ENCODE results near the gene RAF1.

DNA sequence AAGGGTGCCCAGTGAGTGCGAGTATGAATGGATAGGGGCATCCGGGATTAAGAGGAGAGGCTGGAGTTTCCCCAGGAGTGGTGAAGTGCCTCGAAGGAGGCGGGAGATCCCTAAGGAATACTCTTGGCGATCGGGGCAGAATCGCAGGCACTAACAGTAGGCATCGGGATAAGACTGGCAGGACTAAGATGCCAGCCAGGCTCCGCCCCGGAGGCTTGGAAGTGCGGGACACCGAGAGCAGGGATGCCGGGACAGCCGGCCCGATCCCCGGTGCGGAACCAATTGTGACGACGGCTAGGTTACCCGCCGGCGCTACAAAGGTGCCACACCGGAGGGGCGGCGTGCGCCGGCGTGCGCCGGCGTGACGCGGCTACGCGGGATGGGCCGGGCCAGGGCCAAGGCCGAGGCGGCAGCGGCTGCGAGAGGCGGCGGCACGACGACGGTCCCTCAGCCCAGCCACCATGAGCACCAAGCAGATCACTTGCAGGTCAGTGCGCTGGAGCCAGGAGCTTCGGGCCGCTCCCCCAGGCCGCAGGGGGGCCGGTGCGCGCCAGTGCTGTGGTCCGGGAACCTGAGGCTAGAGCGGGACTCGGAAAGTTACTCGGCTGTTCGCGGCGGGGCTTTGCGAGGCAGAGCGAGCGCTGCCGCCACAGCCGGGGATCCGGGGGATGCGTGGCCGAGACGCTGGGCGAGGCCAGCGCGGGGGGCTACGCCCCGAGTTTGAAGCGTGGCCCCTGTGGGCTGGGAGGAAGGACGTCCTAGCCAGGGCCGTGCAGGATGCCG lies 107.0 kb downstream of the RAF1 start, which contains the start of gene MKRN2:
- TF ChIP-seq POLR2A (IDR thresholded peaks at IDR 0.05; ENCODE audit: low read depth, low read length), result peak; percentile 98
- TF ChIP-seq, protein P1, sequence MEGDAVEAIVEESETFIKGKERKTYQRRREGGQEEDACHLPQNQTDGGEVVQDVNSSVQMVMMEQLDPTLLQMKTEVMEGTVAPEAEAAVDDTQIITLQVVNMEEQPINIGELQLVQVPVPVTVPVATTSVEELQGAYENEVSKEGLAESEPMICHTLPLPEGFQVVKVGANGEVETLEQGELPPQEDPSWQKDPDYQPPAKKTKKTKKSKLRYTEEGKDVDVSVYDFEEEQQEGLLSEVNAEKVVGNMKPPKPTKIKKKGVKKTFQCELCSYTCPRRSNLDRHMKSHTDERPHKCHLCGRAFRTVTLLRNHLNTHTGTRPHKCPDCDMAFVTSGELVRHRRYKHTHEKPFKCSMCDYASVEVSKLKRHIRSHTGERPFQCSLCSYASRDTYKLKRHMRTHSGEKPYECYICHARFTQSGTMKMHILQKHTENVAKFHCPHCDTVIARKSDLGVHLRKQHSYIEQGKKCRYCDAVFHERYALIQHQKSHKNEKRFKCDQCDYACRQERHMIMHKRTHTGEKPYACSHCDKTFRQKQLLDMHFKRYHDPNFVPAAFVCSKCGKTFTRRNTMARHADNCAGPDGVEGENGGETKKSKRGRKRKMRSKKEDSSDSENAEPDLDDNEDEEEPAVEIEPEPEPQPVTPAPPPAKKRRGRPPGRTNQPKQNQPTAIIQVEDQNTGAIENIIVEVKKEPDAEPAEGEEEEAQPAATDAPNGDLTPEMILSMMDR (IDR thresholded peaks at IDR 0.05; ENCODE audit: extremely low read depth in 1 of 2, insufficient read depth in 1 of 2, low read depth in 1 of 2, low read length in 2 of 2), result no peak

Measured in endothelial cell of umbilical vein (primary cell).